CD4-positive, alpha-beta T cell treated with Interleukin-21 for 1 hour (primary cell): Measurements from ENCODE around the gene CDH23.

ENCODE experiments used
- DNase-seq: peaks from one replicate; pipeline ENCODE4 v3.0.0-alpha.2; 2020

Gene CDH23

GRCh38 chr10:71788954-71789353 lies 392.2 kb downstream of the CDH23 start:
- no peak for DNase-seq

DNA sequence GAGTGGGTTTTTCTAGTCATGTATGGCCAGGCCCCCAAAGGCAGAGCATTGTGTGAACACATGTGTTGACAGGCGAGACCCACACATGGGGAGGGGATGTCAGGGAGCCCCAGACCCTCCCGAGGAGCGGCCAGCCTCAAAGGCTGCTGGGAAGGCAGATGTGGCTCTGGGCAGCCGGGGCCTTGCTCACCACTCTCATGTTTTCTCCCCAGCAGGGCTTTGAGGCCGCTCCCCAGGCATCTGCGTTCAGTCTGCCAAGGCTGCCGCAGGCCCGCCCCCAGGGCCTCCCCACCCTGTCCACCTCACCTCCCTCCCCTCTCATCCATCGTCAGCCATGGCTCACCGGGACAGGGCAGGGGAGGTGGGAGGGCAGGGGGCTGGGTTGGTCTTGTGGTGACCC lies 393.2 kb downstream of the CDH23 start:
- DNase-seq = no peak

DNA sequence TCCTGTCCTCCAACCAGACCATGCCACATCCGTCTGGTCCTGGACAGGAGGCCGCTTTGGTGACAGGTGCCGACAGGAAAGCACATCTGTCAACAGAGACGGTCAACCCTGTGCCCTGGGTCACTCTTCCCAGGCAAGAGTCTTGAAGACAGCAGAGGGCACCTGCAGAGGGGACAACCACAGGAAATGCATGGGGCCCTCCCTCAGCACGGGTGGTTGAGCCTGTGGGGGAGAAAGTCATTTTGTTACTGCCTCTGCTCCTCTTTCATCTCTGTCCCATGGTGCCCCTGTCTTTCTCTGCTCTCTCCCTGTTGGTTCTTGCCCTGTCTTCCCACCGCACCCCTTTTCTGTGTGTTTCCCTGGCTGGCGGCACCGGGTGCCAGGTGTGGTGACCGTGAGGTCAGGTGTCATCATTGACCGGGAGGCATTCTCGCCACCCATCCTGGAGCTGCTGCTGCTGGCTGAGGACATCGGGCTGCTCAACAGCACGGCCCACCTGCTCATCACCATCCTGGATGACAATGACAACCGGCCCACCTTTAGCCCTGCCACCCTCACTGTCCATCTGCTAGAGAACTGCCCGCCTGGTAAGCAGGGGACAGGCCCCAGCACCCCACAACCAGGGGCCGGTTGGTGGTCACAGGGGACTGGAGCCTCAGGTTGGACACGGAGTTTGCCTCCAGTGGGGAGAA lies 394.2 kb downstream of the CDH23 start:
- DNase-seq = no peak

GRCh38 chr10:71795248-71795647 lies 398.5 kb downstream of the CDH23 start:
- DNase-seq = no peak

GRCh38 chr10:71796749-71797405 lies 400.2 kb downstream of the CDH23 start:
- no peak for DNase-seq

DNA sequence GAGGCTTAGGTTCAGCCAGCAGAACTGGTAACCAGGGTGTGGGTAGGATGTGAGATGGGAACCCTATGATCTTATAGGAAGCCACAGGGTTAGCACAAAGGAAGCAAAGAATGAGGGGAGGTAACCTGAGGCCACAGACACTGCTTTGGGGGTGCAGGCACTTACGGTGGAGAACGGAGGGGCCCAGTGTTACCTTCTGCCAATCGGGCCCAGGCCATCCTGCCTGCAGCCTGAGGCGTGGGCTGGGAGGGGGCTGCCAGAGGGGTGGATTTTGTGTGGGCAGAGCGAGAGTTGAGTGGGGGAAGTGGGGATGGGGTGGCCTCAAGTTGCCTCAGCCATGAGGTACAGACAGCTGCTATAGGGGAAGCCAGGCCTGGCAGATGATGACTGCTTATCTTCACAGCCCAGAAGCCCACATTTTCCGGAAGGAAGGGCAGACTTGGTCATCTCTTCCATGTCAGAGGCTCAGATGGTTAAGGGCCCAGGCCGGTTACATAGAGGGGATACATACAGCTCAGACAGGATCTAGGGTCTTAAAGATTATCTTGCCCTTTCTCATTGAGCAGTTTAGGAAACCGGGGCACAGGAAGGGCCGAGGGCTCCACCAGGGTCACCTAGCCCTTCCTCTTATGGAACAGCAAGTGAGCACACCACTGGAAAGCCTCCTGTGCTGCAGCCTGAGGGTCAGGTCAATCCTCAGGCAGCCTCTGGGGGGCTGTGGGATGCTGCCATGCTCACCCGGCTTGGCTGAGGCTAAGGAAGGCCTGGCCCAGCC lies 401.0 kb downstream of the CDH23 start:
- no peak for DNase-seq

GRCh38 chr10:71798308-71798624 lies 401.5 kb downstream of the CDH23 start:
- DNase-seq = no peak

DNA sequence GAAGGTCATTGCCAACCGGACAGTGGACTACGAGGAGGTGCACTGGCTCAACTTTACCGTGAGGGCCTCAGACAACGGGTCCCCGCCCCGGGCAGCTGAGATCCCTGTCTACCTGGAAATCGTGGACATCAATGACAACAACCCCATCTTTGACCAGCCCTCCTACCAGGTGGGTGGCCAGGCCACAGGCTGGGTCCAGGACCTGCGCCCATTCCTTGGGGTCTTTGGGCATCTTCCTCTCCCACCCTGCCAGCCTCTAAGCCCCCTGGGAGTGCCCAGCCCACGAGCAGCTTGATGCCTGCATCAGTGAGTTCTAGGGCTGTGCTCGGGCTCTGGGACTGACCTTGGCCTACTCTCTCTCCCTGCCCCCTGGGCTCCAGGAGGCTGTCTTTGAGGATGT lies 402.4 kb downstream of the CDH23 start:
- DNase-seq = no peak

GRCh38 chr10:71799608-71800453 lies 403.1 kb downstream of the CDH23 start:
- no peak for DNase-seq

DNA sequence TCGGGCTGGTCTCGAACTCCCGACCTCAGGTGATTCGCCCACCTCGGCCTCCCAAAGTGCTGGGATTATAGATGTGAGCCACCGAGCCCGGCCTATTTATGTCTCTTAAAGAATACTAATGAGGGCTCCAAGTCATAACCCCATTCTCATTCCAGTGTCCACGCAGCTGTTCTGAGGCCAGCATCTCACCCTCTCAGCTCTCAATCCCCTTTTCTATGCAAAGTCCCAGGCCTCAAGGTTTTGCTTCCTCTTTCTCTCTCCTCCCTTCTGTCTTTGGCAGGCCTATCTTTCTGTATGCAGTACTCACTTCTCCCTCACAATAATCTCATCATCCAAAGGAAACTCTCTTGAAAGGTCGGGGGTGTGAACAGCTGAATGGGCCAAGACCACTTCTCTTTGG lies 404.6 kb downstream of the CDH23 start:
- no peak for DNase-seq

- DNase-seq = no peak
Observed at GRCh38 chr10:71802235-71802634, 405.5 kb downstream of the CDH23 start.

GRCh38 chr10:71802715-71803488 lies 406.2 kb downstream of the CDH23 start:
- DNase-seq = no peak

- DNase-seq = no peak
Observed at GRCh38 chr10:71804077-71804476, 407.4 kb downstream of the CDH23 start.

DNA sequence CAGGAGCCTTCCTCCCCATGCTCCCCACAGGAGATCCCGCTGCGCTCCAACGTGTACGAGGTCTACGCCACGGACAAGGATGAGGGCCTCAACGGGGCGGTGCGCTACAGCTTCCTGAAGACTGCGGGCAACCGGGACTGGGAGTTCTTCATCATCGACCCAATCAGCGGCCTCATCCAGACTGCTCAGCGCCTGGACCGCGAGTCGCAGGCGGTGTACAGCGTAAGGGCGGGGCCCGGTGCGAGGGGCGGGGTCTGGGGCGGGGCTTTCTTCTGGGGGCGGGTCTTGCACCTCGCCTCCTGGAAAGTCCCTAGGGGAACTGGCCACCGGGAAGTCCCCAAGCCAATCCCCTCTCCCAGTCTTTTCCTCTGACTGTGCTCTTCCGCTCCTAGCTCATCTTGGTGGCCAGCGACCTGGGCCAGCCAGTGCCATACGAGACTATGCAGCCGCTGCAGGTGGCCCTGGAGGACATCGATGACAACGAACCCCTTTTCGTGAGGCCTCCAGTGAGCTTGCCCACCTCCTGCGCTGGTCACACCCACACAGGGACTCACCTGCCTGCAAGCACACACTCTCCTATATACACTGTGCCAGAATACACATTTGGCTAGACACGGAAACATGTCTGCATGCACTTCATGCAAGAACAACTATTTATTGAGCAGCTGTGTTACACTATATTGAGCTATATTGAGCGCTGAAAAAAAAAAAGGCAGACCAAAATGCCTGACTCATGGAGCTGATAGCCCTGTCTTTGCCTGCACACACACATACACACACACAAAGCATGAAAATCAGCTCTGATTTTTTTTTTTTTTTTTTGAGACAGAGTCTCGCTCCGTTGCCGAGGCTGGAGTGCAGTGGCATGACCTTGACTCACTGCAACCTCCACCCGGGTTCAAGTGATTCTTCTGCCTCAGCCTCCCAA lies 409.3 kb downstream of the CDH23 start:
- peak; percentile 19 for DNase-seq

GRCh38 chr10:71806704-71807556 lies 410.2 kb downstream of the CDH23 start:
- no peak for DNase-seq

DNA sequence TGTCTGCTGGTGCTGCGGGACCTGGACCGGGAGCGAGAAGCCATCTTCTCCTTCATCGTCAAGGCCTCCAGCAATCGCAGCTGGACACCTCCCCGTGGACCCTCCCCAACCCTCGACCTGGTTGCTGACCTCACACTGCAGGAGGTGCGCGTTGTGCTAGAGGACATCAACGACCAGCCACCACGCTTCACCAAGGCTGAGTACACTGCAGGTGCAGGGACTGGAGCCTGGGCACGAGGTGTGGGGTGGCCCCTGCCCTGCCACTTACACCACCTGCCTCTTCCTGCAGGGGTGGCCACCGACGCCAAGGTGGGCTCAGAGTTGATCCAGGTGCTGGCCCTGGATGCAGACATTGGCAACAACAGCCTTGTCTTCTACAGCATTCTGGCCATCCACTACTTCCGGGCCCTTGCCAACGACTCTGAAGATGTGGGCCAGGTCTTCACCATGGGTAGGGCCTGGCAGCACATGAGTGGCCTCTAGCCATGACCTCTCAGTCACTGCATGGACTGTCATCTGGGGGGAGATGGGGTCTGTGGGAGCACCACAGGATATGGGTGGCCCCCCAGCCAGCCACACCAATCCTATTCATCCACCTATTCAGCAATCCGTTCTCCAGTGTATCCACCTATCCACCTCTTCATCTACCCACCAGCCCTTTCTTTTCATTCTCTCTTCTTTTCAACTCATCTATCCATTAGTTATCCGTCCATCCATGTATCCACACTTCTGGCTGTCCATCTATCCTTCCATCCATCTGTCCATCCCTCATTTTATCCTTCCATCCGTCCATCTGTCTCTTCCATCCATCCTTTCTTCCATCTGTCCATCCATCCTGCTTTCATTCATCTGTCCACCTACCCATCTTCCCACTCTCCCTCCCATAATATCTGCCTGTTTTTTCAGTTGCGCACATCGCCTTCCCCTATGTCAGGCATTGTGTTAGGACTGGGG lies 411.1 kb downstream of the CDH23 start:
- DNase-seq = no peak

DNA sequence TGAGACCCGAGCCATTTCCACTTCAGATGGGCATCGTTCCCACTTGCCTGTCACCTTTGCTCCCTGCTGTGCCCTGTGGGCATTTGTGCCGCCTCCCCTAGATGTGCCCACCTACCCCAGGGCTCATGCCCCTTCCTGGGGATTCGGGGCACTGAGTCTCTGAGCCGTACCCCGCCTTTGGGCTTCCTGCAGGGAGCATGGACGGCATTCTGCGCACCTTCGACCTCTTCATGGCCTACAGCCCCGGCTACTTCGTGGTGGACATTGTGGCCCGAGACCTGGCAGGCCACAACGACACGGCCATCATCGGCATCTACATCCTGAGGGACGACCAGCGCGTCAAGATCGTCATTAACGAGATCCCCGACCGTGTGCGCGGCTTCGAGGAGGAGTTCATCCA lies 412.9 kb downstream of the CDH23 start:
- no peak for DNase-seq

GRCh38 chr10:71810048-71810750 lies 413.5 kb downstream of the CDH23 start:
- DNase-seq = no peak
